GM21717 (cell line): Measurements from ENCODE around the gene TMA7B.
"Not testable (repeated sequence)": the region's sequence is repeated elsewhere in the genome, so short reads cannot be mapped to it uniquely, and the experiment has no call there.

Experiments
- ATAC-seq: cut with Tn5 transposase; IDR thresholded peaks from one replicate; pipeline ENCODE4 v1.9.1; 2021; ENCODE audit warnings: mild to moderate bottlenecking, moderate library complexity; ENCODE audit not compliant: unreplicated experiment

Gene TMA7B

DNA sequence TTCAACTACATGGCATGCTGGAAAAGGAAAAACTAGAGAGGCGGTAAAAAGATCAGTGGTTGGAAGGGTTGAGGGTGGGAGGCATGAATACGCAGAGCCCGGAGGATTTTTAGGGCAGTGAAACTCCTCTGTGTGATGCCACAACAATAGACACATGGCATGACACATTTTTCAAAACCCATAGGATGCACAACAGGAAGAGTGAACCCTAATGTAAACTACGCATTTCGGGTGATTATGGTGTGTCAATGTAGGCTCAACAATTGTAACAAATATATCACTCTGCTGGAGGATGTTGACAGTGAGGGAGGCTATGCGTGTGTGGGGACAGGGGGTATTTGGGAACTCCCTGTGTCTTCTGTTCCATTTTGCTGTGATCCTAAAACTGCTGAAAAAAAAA, 18.9 kb downstream of the TMA7B start:
- no peak for ATAC-seq

- ATAC-seq: no peak
Measured at GRCh38 chr22:39979458-39979857, 19.3 kb downstream of the TMA7B start.

- ATAC-seq: no peak
Measured at GRCh38 chr22:39980596-39980995, 20.4 kb downstream of the TMA7B start.

- ATAC-seq: no peak
Measured at GRCh38 chr22:39983346-39983745, 23.1 kb downstream of the TMA7B start.

DNA sequence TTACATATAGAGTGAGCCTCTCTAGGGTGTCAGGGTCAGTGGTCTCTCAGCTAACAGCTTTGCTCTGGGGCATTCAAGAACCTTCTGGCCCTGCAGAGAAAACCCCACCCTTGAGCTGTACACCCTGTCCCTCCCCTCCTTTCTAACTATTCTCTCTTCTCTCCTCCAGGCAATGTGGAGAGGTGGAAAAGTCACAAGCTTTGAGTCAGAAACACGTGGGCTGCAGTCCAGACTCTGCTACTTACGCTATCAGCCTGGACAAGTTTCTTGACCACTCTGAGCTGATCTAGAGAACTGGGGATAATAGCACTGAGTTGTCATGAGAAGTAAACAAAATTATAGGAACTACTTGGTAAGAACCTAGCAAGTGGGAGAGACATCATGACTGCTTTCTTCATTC, 23.8 kb downstream of the TMA7B start:
- ATAC-seq: no peak

GRCh38 chr22:39984746-39985145, 24.5 kb downstream of the TMA7B start:
- no peak for ATAC-seq

- no peak for ATAC-seq
Measured at GRCh38 chr22:39985383-39986035, 25.3 kb downstream of the TMA7B start.

- no peak for ATAC-seq
Measured at GRCh38 chr22:39988386-39989114, 28.4 kb downstream of the TMA7B start.

GRCh38 chr22:39989633-39990032, 29.4 kb downstream of the TMA7B start:
- no peak for ATAC-seq

- no peak for ATAC-seq
Measured at GRCh38 chr22:39990686-39991085, 30.5 kb downstream of the TMA7B start.

- no peak for ATAC-seq
Measured at GRCh38 chr22:39991159-39991860, 31.1 kb downstream of the TMA7B start.

DNA sequence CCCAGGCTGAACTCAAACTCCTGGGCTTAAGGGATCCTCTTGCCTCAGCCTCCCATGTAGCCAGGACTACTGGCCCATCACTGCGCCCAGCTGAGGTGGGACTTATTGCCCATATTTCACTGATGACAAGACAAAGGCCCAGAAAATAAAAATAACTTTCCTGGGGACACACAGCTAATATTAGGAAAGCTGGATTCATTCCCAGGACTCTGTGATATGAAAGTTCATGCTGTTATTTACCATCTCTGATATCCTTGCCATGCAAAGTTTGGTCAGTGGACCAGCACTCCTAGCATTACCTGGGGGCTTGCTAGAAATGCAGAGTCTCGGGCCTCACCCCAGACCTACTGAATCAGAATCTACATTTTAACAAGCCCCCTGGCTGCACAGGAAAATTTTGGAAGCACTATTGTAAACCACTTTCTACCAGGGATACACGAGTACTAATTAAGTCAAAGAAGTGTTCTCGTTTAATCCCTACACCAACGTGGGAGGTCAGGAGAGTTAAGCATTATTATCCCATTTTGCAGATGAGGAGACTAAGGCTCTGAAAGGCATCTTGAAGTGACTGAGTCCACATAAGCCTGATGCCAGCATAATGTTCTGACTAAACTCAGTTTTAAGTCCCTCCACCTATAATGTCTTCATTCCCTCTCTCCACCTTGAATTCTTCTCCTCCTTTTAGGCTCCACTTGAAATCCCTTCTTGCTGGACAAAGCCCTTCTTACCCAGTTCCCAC, 32.1 kb downstream of the TMA7B start:
- ATAC-seq: no peak

GRCh38 chr22:39992894-39993293, 32.7 kb downstream of the TMA7B start:
- ATAC-seq: not testable (repeated sequence)

DNA sequence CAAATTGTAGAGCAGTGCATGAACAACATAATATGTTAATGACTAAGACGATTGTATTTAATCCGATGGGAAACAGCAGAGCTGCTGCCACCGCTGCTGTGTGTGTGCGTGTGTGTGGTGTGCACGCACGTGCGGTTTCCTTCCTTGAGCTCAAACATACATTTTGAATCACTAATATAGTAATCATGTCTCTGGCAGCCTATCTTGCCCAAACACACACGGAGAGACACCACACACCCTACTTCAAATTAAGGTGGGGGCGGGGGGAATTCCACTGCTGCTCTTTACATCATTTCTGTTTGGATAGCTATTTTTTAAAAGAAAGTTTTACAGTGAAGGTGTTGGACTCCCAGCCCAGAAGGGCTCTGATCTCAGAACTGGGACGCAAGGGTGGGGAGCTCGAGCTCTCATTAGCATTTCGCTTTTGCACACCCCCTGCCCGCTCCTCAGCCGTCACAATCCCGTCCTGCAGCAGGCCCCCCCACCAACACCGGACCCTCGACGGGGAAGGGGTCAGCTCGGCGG, 33.9 kb downstream of the TMA7B start:
- no peak for ATAC-seq

DNA sequence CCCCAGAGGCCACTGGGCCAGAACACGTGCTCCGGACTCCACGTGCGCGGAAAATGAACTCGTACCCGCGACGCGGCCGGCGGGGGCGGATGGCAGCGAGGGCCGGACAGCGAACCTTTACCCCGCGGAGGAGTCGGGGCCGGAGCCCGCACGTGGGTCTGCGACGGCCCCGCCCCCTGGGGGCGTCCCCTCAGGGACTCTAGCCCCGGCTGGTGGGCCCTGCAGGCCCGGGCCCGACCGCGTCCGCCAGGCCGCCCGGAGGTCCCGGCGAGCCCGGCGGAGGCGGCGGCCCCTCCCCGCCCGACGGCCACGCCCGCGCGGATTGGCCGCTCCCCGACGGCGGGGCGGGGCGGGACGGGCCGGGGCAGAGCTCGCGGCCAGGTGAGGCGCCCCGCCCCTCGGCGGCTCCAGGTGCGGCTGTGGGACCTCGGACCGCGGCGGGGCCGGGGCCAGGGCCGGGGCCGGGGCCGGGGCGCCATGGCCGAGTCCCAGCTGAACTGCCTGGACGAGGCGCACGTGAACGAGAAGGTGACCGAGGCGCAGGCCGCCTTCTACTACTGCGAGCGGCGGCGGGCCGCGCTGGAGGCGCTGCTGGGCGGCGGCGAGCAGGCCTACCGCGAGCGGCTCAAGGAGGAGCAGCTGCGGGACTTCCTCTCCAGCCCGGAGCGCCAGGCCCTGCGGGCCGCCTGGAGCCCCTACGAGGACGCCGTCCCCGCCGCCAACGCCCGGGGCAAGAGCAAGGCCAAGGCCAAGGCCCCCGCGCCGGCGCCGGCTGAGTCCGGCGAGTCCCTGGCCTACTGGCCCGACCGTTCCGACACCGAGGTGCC, 34.6 kb downstream of the TMA7B start, which contains the start of gene FAM83F:
Gene FAM83F, plus strand, starts transcription at position 389 of the 827 bp plus-strand sequence. Its CDS starts 89 bp downstream, at position 478.
- ATAC-seq: no peak

- no peak for ATAC-seq
Measured at GRCh38 chr22:39995393-39996252, 35.4 kb downstream of the TMA7B start.

DNA sequence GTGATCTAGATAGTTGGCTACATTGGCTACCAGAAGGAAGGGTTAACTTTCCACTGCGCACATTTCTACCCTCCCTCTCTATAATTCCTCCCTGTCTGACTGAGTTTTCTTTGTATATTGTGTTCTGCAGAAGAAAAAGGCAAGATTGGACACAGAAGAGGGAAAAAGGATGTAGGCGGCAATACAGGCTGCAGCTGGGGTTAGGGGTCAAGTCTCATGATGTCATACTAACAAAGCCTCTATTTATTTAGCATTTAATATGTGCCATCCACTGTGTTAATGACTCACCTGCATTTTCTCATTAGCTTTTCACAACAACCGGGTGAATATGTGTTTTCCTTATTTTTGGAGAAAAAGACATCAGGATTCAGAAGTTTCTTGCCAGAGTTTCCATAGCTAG, 36.5 kb downstream of the TMA7B start:
- ATAC-seq: no peak

DNA sequence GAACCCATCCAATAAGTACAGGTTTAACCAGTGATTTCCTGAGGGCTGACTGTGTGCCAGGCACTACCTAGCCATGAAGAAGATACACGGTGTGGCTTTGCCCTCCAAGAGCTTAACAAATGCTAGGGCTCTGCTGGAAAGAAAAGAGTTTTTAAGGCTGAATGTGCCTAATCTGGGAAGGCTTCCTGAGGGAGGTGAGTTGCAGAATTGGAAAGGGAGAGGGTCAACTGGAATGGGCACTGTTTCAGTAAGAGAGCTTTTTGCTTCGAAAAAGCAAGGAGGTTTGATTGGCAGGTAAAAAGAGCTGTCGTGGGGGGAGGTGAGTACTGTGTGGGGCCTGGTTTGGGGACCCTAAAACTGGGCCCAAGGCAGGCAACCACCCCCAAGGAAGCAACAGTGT, 37.2 kb downstream of the TMA7B start:
- ATAC-seq: no peak
